Hepatocyte (in vitro differentiated cells): ENCODE data around the gene CFAP53. TPM values are rescaled to one million over a fixed set of nuclear protein-coding genes. Genes with fewer than 3 reads are reported as not detected.

Experiments
- DNase-seq: peaks from one replicate; pipeline ENCODE4 v3.0.0-alpha.2; 2016; ENCODE audit warnings: low spot score
- H2AFZ ChIP-seq: fragments of 200-600 bp; sonication (generic); 2 replicates; pipeline ENCODE4 v1.6.0; 2016; ENCODE audit warnings: antibody characterized with exemption, mild to moderate bottlenecking
- H3K27ac ChIP-seq: fragments of 200-600 bp; sonication (generic); 2 replicates; pipeline ENCODE4 v1.5.1; 2016; ENCODE audit warnings: mild to moderate bottlenecking
- H3K27me3 ChIP-seq: fragments of 200-600 bp; sonication (generic); 2 replicates; pipeline ENCODE4 v1.6.1; 2016
- H3K36me3 ChIP-seq: fragments of 200-600 bp; sonication (generic); replicated peaks from 2 replicates; pipeline ENCODE4 v1.5.1; 2016; ENCODE audit warnings: low read depth; ENCODE audit not compliant: insufficient read depth
- H3K4me1 ChIP-seq: fragments of 200-600 bp; sonication (generic); 2 replicates; pipeline ENCODE4 v1.5.1; 2016; ENCODE audit warnings: mild to moderate bottlenecking, moderate library complexity; ENCODE audit not compliant: insufficient read depth
- H3K4me2 ChIP-seq: fragments of 200-600 bp; sonication (generic); 2 replicates; pipeline ENCODE4 v1.6.0; 2016
- H3K4me3 ChIP-seq: fragments of 200-600 bp; sonication (generic); 2 replicates; pipeline ENCODE4 v1.5.1; 2016; ENCODE audit warnings: mild to moderate bottlenecking
- H3K79me2 ChIP-seq: fragments of 200-600 bp; sonication (generic); 2 replicates; pipeline ENCODE4 v1.6.0; 2017; ENCODE audit warnings: mild to moderate bottlenecking
- H3K9me2 ChIP-seq: fragments of 200-600 bp; sonication (generic); replicated peaks from 2 replicates; pipeline ENCODE4 v1.6.0; 2017; ENCODE audit warnings: mild to moderate bottlenecking; ENCODE audit not compliant: insufficient read depth
- H3K9me3 ChIP-seq: fragments of 200-600 bp; sonication (generic); 2 replicates; pipeline ENCODE4 v1.5.1; 2016; ENCODE audit warnings: low read depth, mild to moderate bottlenecking
- H4K20me1 ChIP-seq: fragments of 200-600 bp; sonication (generic); 2 replicates; pipeline ENCODE4 v1.6.0; 2016; ENCODE audit warnings: mild to moderate bottlenecking; ENCODE audit not compliant: insufficient read depth, poor library complexity, severe bottlenecking
- CTCF ChIP-seq: fragments of 200-600 bp; sonication (generic); IDR thresholded peaks from 2 replicates; pipeline ENCODE4 v1.5.1; 2016; ENCODE audit warnings: antibody characterized with exemption, mild to moderate bottlenecking; ENCODE audit not compliant: poor library complexity
- EZH2 ChIP-seq: fragments of 200-600 bp; sonication (generic); IDR thresholded peaks from 2 replicates; pipeline ENCODE4 v1.6.1; 2016; ENCODE audit warnings: antibody characterized with exemption, mild to moderate bottlenecking, borderline replicate concordance
- EZH2phosphoT487 ChIP-seq: fragments of 200-600 bp; sonication (generic); IDR thresholded peaks from one replicate; pipeline ENCODE4 v1.6.1; 2018; ENCODE audit warnings: antibody characterized with exemption, mild to moderate bottlenecking, low read depth, moderate library complexity; ENCODE audit not compliant: unreplicated experiment, severe bottlenecking
- WGBS: methylation state at CpG from one replicate; pipeline ENCODE4 v1.1.6; 2016; ENCODE audit warnings: low lambda C conversion rate; ENCODE audit errors: missing lambda C conversion rate; 5-methylcytosine and 5-hydroxymethylcytosine counted together
- polyA plus RNA-seq: library from polyadenylated mRNA; unstranded; fragments of >200 nt; fragmentation: Nextera tagmentation; extraction: Ambion mirVana; gene quantifications from 2 replicates; pipeline ENCODE4 v1.2.1, GENCODE V29; 2016
- total RNA-seq: library from RNA; depleted of rRNA; stranded (reverse); fragments of >200 nt; gene quantifications from 2 replicates; pipeline ENCODE4 v1.2.3, GENCODE V29; 2014

The CFAP53 gene
- total and polyA plus RNA-seq, 2 experiments from 2014 or later: 0.50 to 0.86 TPM

GRCh38 chr18:50274941-50275340, 8.6 kb upstream of the CFAP53 start:
- Histone ChIP-seq H3K4me1 (peaks cover 11% of the 10 kb centered on the region), H3K9me2 (no peaks in the 10 kb centered on the region), H3K79me2 (peaks cover 18% of the 10 kb centered on the region), H3K4me2 (no peak overlapping the region), H3K9me3 (no peaks in the 10 kb centered on the region), H3K36me3 (no peaks in the 10 kb centered on the region), H3K27me3 (no peaks in the 10 kb centered on the region), H4K20me1 (peaks cover 6% of the 10 kb centered on the region), H3K27ac (no peak overlapping the region), H2AFZ (no peak overlapping the region), H3K4me3 (no peak overlapping the region)
- no peak for DNase-seq
- TF ChIP-seq EZH2phosphoT487 (no peak), CTCF (no peak), EZH2 (no peak)
- 98% methylated on average over 7 of the region's 10 CpGs for WGBS

- Histone ChIP-seq H3K27me3 (no peaks in the 10 kb centered on the region), H3K79me2 (peaks cover 9% of the 10 kb centered on the region), H3K9me2 (no peaks in the 10 kb centered on the region), H2AFZ (no peak overlapping the region), H3K4me3 (no peak overlapping the region), H3K4me2 (no peak overlapping the region), H3K4me1 (peaks cover 2% of the 10 kb centered on the region), H3K9me3 (no peaks in the 10 kb centered on the region), H4K20me1 (peaks cover 4% of the 10 kb centered on the region), H3K36me3 (no peaks in the 10 kb centered on the region), H3K27ac (no peak overlapping the region)
- WGBS: 96% methylated on average over 17 of the region's 17 CpGs
- DNase-seq: no peak
- TF ChIP-seq EZH2: no peak
- no peak for TF ChIP-seq CTCF
- TF ChIP-seq EZH2phosphoT487: no peak
Observed at GRCh38 chr18:50274044-50274442, 7.7 kb upstream of the CFAP53 start.

- Histone ChIP-seq H2AFZ (no peak overlapping the region), H3K27ac (no peak overlapping the region), H4K20me1 (no peaks in the 10 kb centered on the region), H3K27me3 (no peaks in the 10 kb centered on the region), H3K4me2 (no peak overlapping the region), H3K36me3 (no peaks in the 10 kb centered on the region), H3K4me3 (no peak overlapping the region), H3K4me1 (no peaks in the 10 kb centered on the region), H3K9me2 (no peaks in the 10 kb centered on the region), H3K79me2 (peaks cover 3% of the 10 kb centered on the region), H3K9me3 (no peaks in the 10 kb centered on the region)
- DNase-seq: no peak
- no peak for TF ChIP-seq EZH2
- no peak for TF ChIP-seq EZH2phosphoT487
- TF ChIP-seq CTCF: no peak
- WGBS: 96% methylated on average over 23 of the region's 23 CpGs
Observed at GRCh38 chr18:50273203-50274043, 7.1 kb upstream of the CFAP53 start.
